Left ventricle myocardium inferior (tissue), 1 donor: ENCODE measurements around the gene P4HA2. TPM values are rescaled to one million over a fixed set of nuclear protein-coding genes. Genes with fewer than 3 reads are reported as not detected.

Experiments
- DNase-seq: peaks from one replicate; pipeline ENCODE4 v3.0.0-alpha.2; 2020
- H3K27ac ChIP-seq: fragments of 200-600 bp; replicated peaks from 2 replicates; pipeline ENCODE4 v1.8.0; 2021
- H3K27me3 ChIP-seq: fragments of 200-600 bp; 2 replicates; pipeline ENCODE4 v1.8.0; 2021; ENCODE audit warnings: low read depth
- H3K36me3 ChIP-seq: fragments of 200-600 bp; 2 replicates; pipeline ENCODE4 v1.8.0; 2021
- H3K4me1 ChIP-seq: fragments of 200-600 bp; 2 replicates; pipeline ENCODE4 v1.8.0; 2021
- H3K4me3 ChIP-seq: fragments of 200-600 bp; 2 replicates; pipeline ENCODE4 v1.8.0; 2021; ENCODE audit warnings: mild to moderate bottlenecking, moderate library complexity
- H3K9me3 ChIP-seq: fragments of 200-600 bp; replicated peaks from 2 replicates; pipeline ENCODE4 v1.8.0; 2021
- CTCF ChIP-seq: fragments of 200-600 bp; IDR thresholded peaks from 2 replicates; pipeline ENCODE4 v1.8.0; 2021; ENCODE audit warnings: antibody characterized with exemption, mild to moderate bottlenecking, borderline replicate concordance
- intact Hi-C: fragments of 100-400 bp; cut with micrococcal nuclease; formaldehyde crosslinking; loops from one replicate; pipeline ENCODE4 v1.11.0; 2022
- total RNA-seq: library from RNA; stranded (reverse); fragmentation: NEBNext Ultra II Directional; extraction: Animal tissue kit (Norgen Biotek cat#: 25700); gene quantifications from one replicate; pipeline ENCODE4 v1.2.1, GENCODE V29; 2021
- donor health status: DM: no; HTN: yes; CAD: no; lungs with severe emphysema.

Gene P4HA2
- total RNA-seq, 1 donor from 2014 or later, result 80.5 TPM

GRCh38 chr5:132213666-132214065, 14.0 kb downstream of the P4HA2 start:
- intact Hi-C loops, result no loop called here
- Histone ChIP-seq H3K4me1 (peaks cover 93% of the 10 kb centered on the region), H3K36me3 (peaks cover 75% of the 10 kb centered on the region), H3K27ac (peak overlapping the region; percentile 97), H3K4me3 (no peak overlapping the region), H3K27me3 (no peaks in the 10 kb centered on the region), H3K9me3 (no peaks in the 10 kb centered on the region)
- no peak for DNase-seq
- TF ChIP-seq CTCF, result no peak

- no peak for TF ChIP-seq CTCF
- peak overlapping the region; percentile 97 for H3K27ac ChIP-seq
- intact Hi-C loops, result no loop called here
Measured at GRCh38 chr5:132211787-132212186, 15.9 kb downstream of the P4HA2 start.

GRCh38 chr5:132210944-132211343, 16.7 kb downstream of the P4HA2 start:
- intact Hi-C loops, result no loop called here
- DNase-seq, result peak; percentile 38
- Histone ChIP-seq H3K4me3 (no peak overlapping the region), H3K27me3 (no peaks in the 10 kb centered on the region), H3K4me1 (peaks cover 87% of the 10 kb centered on the region), H3K9me3 (no peaks in the 10 kb centered on the region), H3K36me3 (peaks cover 67% of the 10 kb centered on the region), H3K27ac (peak overlapping the region; percentile 97)
- TF ChIP-seq CTCF, result no peak

More at GRCh38 chr5:132211787-132212186, 15.9 kb downstream of the P4HA2 start:
- Histone ChIP-seq H3K27me3 (no peaks in the 10 kb centered on the region), H3K4me1 (peaks cover 87% of the 10 kb centered on the region), H3K4me3 (no peak overlapping the region), H3K9me3 (no peaks in the 10 kb centered on the region), H3K36me3 (peaks cover 73% of the 10 kb centered on the region)
- peak; percentile 50 for DNase-seq

- Histone ChIP-seq H3K4me3 (no peak overlapping the region), H3K27me3 (no peaks in the 10 kb centered on the region), H3K9me3 (no peaks in the 10 kb centered on the region), H3K27ac (peak overlapping the region; percentile 97), H3K36me3 (peaks cover 69% of the 10 kb centered on the region), H3K4me1 (peaks cover 87% of the 10 kb centered on the region)
- DNase-seq, result no peak
- TF ChIP-seq CTCF, result no peak
- intact Hi-C loops, result no loop called here
Measured at GRCh38 chr5:132209901-132210545, 17.6 kb downstream of the P4HA2 start.

- intact Hi-C loops, result no loop called here
- Histone ChIP-seq H3K4me3 (no peak overlapping the region), H3K9me3 (no peaks in the 10 kb centered on the region), H3K4me1 (peaks cover 87% of the 10 kb centered on the region), H3K27me3 (no peaks in the 10 kb centered on the region), H3K36me3 (peaks cover 77% of the 10 kb centered on the region), H3K27ac (no peak overlapping the region)
- DNase-seq, result no peak
- no peak for TF ChIP-seq CTCF
Measured at GRCh38 chr5:132209131-132209530, 18.5 kb downstream of the P4HA2 start.
